Measurements from ENCODE around the gene PIEZO2.
"Not testable (repeated sequence)": the region's sequence is repeated elsewhere in the genome, so short reads cannot be mapped to it uniquely, and the experiment has no call there.

PIEZO2 gene

DNA sequence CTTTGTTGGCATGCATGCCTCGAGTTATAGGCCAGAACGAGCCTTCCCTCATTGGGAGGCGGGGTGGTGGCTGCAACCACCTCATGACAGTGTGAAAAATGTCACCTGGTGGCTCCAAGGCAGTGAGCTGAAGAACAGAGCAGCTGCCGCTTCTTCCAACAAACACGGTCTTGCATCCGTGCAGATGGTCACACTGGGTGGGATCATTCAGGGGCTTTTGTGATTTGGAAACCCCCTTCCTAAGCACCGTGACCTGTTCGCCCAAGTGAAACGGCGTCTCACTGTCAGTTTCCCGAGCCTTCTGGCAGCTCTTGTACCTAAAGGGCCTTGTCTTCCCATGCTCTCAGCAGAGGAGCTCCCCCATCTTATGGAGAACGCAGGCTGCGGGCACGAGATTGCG is 463.9 kb downstream of the PIEZO2 start:
- no peak for DNase-seq (ENCODE audit: low read depth)

- DNase-seq (ENCODE audit: low read depth), result no peak
Measured at GRCh38 chr18:10682368-10682714, 467.0 kb downstream of the PIEZO2 start.

DNA sequence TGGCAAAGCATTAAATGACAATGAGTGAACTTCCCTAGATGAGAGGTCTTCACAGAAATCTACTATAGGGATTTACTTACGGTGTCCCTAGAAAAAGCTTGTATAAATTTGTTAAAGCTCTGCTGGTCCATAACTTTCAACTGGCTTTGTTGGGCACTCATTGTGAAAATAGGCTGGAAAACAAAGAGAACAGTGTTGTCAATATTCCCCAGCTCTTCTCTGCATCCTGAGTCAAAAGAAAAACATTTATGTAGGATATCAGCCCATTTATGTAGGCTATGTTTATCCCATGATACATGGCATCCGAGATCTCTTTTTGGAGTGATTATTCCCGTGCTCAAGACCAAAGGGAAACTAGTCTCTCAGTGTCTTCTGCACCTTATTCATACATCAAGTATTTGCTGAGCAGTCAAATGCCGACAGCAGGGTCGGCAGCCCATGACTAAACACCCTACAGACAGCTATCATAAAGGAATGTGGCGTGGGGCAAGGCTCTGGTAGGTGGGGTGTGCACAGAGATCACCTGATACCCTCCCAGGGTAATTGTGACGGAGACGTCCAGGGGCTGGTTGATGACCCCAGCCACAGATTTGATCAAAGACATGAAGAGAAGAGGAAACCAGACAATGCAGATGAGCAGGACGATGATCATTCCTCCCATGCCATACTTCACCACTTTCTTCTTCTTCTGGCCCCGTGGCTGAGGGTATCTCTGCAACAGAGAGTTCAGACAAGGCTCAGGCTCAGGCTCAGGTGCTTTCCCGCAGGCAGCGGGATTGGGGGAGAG is 467.6 kb downstream of the PIEZO2 start:
- no peak for DNase-seq (ENCODE audit: low read depth)

DNA sequence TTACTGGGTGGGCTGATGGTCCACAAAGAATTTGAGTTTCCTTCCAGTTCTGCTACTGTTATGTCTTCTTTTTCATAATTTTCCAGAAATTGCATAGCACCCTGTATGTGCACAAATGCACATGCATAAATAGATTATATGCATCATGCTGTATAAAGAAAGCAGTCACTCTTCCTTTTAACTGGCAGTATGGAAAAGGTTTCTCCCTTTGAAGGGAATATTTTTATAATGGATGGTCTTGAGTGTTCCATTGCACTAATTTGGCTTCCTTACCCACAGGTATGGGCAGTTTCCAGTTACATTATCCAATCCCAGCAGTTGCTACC is 469.1 kb downstream of the PIEZO2 start:
- no peak for DNase-seq (ENCODE audit: low read depth)

DNA sequence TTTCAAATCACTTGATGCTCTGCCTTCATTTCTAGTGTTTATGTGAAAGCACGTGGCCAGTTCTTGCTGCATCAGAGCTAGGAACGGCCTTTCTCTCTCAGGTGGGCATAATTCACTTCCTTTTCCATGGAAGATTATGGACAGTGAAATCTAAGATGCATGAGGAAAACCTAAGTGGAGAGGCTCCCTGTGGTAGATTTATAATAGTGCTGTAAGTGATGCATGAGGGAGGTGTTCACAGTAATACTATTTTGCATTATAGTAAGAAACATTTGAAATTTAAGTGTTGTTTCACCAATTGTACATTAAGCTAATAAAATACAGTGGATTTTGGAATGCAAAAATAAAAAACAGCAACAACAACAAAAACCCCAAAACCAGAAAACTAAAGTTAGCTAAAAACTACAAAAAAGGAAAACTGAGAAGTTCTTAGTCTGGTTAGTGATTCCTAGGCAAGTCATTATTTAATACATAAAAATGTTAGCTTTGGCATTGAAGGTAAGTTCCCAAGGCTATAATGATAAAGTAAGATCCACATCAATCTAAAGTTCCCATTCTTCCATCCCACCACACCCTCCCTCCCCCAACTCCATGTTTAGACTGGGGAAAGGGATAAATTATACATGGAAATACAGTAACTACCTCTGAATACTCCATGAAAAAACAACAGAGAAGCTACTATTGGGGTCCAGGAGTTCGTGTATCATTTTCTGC is 469.7 kb downstream of the PIEZO2 start:
- no peak for DNase-seq (ENCODE audit: low read depth)

DNA sequence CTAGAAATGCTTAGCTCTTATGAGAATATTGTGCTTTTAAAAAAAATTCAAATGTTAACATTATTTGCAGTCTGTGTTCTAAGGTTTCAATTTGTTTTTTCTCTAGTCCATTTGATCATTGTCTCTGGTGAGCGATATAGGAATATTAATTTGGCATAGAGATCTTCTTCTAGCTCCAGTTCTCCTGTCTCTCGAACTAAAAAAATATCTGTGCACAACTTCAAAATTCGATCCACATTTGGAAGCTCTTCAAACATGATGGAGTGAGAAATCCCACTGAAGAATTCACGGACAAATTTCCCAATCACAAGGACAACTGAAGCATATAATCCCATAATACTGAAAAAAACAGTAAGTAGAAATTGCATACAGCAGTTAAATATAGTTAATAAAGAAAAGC is 477.9 kb downstream of the PIEZO2 start:
- no peak for DNase-seq (ENCODE audit: low read depth)

- no peak for DNase-seq (ENCODE audit: low read depth)
Measured at GRCh38 chr18:10670856-10671255, 478.5 kb downstream of the PIEZO2 start.

DNA sequence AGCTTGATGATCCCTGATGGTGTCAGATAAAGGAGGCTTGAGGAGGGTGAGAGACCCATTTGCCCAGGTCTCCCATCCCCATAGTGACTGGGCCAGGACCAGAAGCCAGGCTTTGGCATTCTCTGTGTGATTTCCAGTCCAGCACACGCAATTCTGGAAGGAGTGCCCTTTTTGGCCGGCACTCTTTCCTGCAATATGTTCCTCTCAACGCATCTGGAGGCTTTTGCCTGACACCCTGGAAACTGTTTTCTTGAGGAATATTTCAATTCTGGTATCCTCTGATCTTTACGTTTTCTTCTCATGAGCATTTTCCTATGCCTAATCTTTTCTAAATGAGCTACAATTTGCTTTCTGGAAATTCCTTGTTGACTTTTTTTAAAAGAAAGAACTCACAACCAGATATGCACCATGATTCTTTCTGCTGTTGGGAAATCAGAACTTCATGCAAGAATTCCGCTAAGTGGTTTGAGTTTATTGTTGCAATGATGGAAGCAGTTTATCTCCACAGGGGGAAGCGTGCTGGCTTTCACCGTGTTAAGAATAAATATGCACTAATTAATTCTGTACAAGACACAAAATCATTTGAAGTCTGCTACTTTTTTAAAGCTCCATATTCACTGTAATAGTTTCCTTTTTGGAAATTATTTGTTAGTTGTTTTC is 479.8 kb downstream of the PIEZO2 start:
- DNase-seq (ENCODE audit: low read depth), result no peak

DNA sequence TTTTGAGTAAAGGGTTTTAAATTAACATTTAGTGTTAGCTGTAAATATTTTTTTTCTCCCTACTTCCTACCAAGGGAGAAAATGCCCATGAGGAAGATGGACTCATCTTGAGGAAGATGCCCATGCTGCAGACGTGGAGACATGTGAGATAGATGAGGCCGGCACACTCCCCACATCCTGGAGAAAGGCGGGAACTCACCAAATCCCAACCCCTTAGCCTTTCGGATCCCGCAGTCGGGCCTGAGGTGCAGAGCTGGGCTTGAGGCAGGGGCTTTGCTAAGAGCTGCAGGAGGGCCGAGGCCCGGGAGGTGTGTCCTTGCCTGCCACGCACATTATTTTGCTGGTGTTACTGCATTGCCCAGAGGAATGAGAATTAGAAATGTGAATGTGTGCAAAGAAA is 485.6 kb downstream of the PIEZO2 start:
- no peak for DNase-seq (ENCODE audit: low read depth)

- DNase-seq (ENCODE audit: low read depth), result no peak
Measured at GRCh38 chr18:10661317-10661716, 488.1 kb downstream of the PIEZO2 start.

- DNase-seq (ENCODE audit: low read depth), result no peak
Measured at GRCh38 chr18:10660179-10660884, 489.0 kb downstream of the PIEZO2 start.

GRCh38 chr18:10659594-10659993 is 489.8 kb downstream of the PIEZO2 start:
- no peak for DNase-seq (ENCODE audit: low read depth)

- no peak for DNase-seq (ENCODE audit: low read depth)
Measured at GRCh38 chr18:10659000-10659399, 490.4 kb downstream of the PIEZO2 start.

DNA sequence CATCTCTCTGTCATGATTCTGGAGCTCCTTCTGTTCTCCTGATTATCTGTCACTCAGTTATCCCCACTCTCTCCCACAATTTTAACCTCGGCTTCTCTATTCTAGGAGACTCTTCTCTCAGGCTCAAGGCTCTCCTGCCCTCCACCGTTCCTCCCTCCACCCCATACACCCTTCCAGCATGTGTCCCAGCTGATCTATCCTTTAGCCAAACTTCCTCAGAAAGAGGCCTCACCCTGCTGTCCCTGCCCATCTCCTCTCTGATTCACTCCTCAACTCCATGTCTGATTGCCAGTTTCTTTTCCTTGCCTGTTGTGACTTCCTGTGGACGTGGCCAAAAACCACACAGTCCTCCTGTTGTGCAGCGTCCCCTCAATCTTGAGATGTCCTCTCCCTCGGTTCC is 505.4 kb downstream of the PIEZO2 start:
- DNase-seq (ENCODE audit: low read depth), result not testable (repeated sequence)

- not testable (repeated sequence) for DNase-seq (ENCODE audit: low read depth)
Measured at GRCh38 chr18:10642915-10643524, 506.3 kb downstream of the PIEZO2 start.

DNA sequence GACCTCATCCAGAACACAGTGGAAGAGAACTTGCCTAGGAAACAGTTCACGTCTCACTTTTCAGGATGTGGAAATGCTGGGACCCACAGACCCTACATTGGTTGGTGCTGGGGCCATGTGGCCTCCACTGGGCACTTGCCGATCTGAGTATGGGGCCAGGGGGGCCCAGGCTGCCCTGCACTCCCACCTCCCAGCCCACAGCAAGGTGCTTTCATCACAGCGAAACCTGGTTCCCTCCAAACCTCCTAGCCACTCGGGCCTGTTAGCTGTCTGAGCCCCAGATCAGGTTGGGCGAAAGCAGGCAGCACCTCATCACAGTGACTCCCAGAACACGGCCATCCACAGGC is 510.9 kb downstream of the PIEZO2 start:
- DNase-seq (ENCODE audit: low read depth), result not testable (repeated sequence)

- not testable (repeated sequence) for DNase-seq (ENCODE audit: low read depth)
Measured at GRCh38 chr18:10637858-10638538, 511.4 kb downstream of the PIEZO2 start.

DNA sequence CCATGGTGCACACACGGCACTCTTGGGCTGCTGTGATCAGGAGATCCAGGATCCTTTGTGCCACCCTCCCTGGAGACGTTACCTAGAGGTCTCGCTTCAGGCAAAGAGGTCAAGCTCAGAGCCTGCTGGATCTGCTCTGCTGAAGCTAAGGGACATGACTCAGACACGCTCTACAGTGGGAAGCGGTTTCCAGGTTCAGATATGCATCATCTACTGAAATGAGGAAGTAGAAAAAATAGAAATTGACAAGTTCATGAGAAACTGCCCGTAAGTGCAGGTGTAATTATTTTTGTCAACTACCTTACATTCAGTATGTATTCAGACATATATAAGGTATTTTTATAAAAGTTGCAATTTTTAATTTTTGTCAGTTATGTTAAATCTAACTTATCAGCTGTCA is 520.3 kb downstream of the PIEZO2 start:
- not testable (repeated sequence) for DNase-seq (ENCODE audit: low read depth)

GRCh38 chr18:10626606-10627213 is 522.7 kb downstream of the PIEZO2 start:
- DNase-seq (ENCODE audit: low read depth), result not testable (repeated sequence)

- not testable (repeated sequence) for DNase-seq (ENCODE audit: low read depth)
Measured at GRCh38 chr18:10623606-10624005, 525.8 kb downstream of the PIEZO2 start.

GRCh38 chr18:10622982-10623381 is 526.4 kb downstream of the PIEZO2 start:
- DNase-seq (ENCODE audit: low read depth), result not testable (repeated sequence)

Measured in stimulated activated CD8-positive, alpha-beta memory T cell treated with anti-CD3 and anti-CD28 coated beads, Interleukin-4, amount 100 ng/mL, for 24 hours (primary cell).